HG03064 (cell line): ENCODE measurements around the gene ATP2B2.

Source experiments
- ATAC-seq: cut with Tn5 transposase; IDR thresholded peaks from one replicate; pipeline ENCODE4 v1.9.1; 2021; ENCODE audit warnings: low read depth; ENCODE audit not compliant: unreplicated experiment

The ATP2B2 gene

GRCh38 chr3:10373686-10374261 lies 131.6 kb downstream of the ATP2B2 start:
- ATAC-seq, result no peak

GRCh38 chr3:10371789-10372188 lies 133.6 kb downstream of the ATP2B2 start:
- no peak for ATAC-seq

- ATAC-seq, result no peak
Measured at GRCh38 chr3:10371167-10371566, 134.2 kb downstream of the ATP2B2 start.

GRCh38 chr3:10370429-10370828 lies 135.0 kb downstream of the ATP2B2 start:
- no peak for ATAC-seq

- no peak for ATAC-seq
Measured at GRCh38 chr3:10368512-10368911, 136.9 kb downstream of the ATP2B2 start.

- ATAC-seq, result no peak
Measured at GRCh38 chr3:10367506-10367905, 137.9 kb downstream of the ATP2B2 start.

- no peak for ATAC-seq
Measured at GRCh38 chr3:10366651-10367101, 138.7 kb downstream of the ATP2B2 start.

- no peak for ATAC-seq
Measured at GRCh38 chr3:10365791-10366190, 139.6 kb downstream of the ATP2B2 start.

- ATAC-seq, result no peak
Measured at GRCh38 chr3:10365316-10365715, 140.1 kb downstream of the ATP2B2 start.

- ATAC-seq, result no peak
Measured at GRCh38 chr3:10364806-10365205, 140.6 kb downstream of the ATP2B2 start.

GRCh38 chr3:10363935-10364334 lies 141.5 kb downstream of the ATP2B2 start:
- no peak for ATAC-seq

GRCh38 chr3:10361375-10361774 lies 144.0 kb downstream of the ATP2B2 start:
- ATAC-seq, result no peak

- ATAC-seq, result no peak
Measured at GRCh38 chr3:10360478-10360877, 144.9 kb downstream of the ATP2B2 start.

GRCh38 chr3:10359761-10360161 lies 145.6 kb downstream of the ATP2B2 start:
- ATAC-seq, result no peak

- ATAC-seq, result no peak
Measured at GRCh38 chr3:10358309-10358980, 146.9 kb downstream of the ATP2B2 start.

- peak; percentile 78 for ATAC-seq
Measured at GRCh38 chr3:10357592-10358308, 147.6 kb downstream of the ATP2B2 start.

GRCh38 chr3:10357095-10357494 lies 148.3 kb downstream of the ATP2B2 start:
- ATAC-seq, result no peak

- ATAC-seq, result no peak
Measured at GRCh38 chr3:10356461-10356981, 148.9 kb downstream of the ATP2B2 start.

GRCh38 chr3:10354361-10355015 lies 150.9 kb downstream of the ATP2B2 start:
- ATAC-seq, result no peak

- no peak for ATAC-seq
Measured at GRCh38 chr3:10353661-10354360, 151.6 kb downstream of the ATP2B2 start.
